ENCODE data around the gene IRAK1. TPM values are rescaled to one million over a fixed set of nuclear protein-coding genes. Genes with fewer than 3 reads are reported as not detected.

Gene IRAK1
- total RNA-seq, 2 donors from 2014 or later: 61.1 to 73.9 TPM

DNA sequence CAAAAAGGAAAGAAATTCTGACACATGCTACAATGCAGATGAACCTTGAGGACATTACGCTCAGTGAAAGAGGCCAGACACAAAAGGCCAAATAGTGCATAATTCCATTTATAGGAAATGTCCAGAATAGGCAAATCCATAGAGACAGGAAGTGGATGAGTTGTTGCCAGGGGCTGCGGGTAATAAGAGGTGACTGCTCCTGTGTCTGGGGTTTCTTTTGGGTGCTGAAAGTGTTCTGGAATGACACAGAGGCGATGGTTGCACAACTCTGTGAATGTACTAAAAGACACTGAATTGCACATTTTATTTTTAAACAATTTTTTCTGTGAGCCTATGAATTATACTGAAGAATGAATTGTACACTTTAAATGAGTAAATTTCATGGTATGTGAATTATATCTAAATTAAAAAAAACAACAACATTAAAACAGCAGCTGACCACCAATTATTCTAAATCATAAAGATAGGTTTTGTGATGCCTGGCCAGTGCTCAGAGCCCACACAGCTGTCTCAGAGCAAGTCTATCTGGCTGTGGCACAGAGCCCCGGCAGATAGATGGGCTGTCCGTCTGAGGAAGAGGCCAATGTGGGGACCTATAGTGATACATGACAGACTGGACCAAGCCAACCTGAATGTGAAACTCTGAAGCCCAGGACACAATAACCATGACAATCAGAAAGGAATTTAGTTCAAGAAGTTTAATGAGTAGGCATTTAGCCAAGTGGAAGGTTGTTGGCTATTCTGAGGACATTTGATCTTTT is 23.5 kb upstream of the IRAK1 start:
- H3K9ac ChIP-seq (ENCODE audit: extremely low read depth, low read length, poor library complexity, severe bottlenecking): no peak overlapping the region
- Mint-ChIP-seq H3K36me3 (ENCODE audit: low read depth) (peaks cover 19% of the 10 kb centered on the region), H3K4me3 (no peak overlapping the region), H3K27me3 (ENCODE audit: insufficient read depth) (no peaks in the 10 kb centered on the region), H3K27ac (no peak overlapping the region), H3K9me3 (peaks cover 67% of the 10 kb centered on the region), H3K4me1 (peaks cover 17% of the 10 kb centered on the region)
- no peak for DNase-seq
- H3K27me3 ChIP-seq (ENCODE audit: control insufficient read depth, insufficient read depth, low read length, poor library complexity, severe bottlenecking): no peaks in the 10 kb centered on the region
- no peak overlapping the region for H3K4me3 ChIP-seq (ENCODE audit: low read length)
- no peaks in the 10 kb centered on the region for H3K4me1 ChIP-seq (ENCODE audit: control insufficient read depth, insufficient read depth, low read length)
- H3K9me3 ChIP-seq (ENCODE audit: control insufficient read depth, low read length): no peaks in the 10 kb centered on the region
- H3K27ac ChIP-seq (ENCODE audit: low read depth, low read length): no peak overlapping the region
- 96 to 100% methylated on average over 2 to 4 of the region's 5 CpGs for WGBS, 2 experiments (ENCODE audit: insufficient coverage in 1 of 2, insufficient read length in 1 of 2)
- TF ChIP-seq, protein P1, sequence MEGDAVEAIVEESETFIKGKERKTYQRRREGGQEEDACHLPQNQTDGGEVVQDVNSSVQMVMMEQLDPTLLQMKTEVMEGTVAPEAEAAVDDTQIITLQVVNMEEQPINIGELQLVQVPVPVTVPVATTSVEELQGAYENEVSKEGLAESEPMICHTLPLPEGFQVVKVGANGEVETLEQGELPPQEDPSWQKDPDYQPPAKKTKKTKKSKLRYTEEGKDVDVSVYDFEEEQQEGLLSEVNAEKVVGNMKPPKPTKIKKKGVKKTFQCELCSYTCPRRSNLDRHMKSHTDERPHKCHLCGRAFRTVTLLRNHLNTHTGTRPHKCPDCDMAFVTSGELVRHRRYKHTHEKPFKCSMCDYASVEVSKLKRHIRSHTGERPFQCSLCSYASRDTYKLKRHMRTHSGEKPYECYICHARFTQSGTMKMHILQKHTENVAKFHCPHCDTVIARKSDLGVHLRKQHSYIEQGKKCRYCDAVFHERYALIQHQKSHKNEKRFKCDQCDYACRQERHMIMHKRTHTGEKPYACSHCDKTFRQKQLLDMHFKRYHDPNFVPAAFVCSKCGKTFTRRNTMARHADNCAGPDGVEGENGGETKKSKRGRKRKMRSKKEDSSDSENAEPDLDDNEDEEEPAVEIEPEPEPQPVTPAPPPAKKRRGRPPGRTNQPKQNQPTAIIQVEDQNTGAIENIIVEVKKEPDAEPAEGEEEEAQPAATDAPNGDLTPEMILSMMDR (conservative IDR thresholded peaks at IDR 0.05): no peak
- H3K36me3 ChIP-seq (ENCODE audit: control insufficient read depth, insufficient read depth, low read length): peaks cover 4% of the 10 kb centered on the region

DNA sequence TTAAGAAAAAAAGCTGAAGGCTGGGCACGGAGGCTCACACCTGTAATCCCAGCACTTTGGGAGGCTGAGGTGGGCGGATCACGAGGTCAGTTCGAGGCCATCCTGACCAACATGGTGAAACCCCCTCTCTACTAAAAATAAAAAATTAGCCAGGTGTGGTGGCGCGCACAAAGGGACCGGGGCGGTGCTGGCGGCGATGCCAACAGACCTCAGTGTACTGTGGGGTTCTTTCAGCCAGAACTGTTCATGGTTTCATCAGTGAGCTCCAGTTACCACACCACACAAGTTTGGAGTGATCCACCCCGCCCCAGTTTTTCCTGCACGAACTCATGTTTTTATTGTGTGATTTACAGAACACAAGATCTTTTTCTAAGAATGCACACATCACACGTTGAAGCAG is 21.2 kb upstream of the IRAK1 start:
- Histone ChIP-seq H3K4me1 (ENCODE audit: control insufficient read depth, insufficient read depth, low read length) (no peaks in the 10 kb centered on the region), H3K36me3 (ENCODE audit: control insufficient read depth, insufficient read depth, low read length) (no peaks in the 10 kb centered on the region), H3K9ac (ENCODE audit: extremely low read depth, low read length, poor library complexity, severe bottlenecking) (no peak overlapping the region), H3K9me3 (ENCODE audit: control insufficient read depth, low read length) (no peaks in the 10 kb centered on the region), H3K4me3 (ENCODE audit: low read length) (no peak overlapping the region), H3K27me3 (ENCODE audit: control insufficient read depth, insufficient read depth, low read length, poor library complexity, severe bottlenecking) (no peaks in the 10 kb centered on the region), H3K27ac (ENCODE audit: low read depth, low read length) (no peak overlapping the region)
- TF ChIP-seq, protein P1 (conservative IDR thresholded peaks at IDR 0.05): no peak
- Mint-ChIP-seq H3K27ac (no peak overlapping the region), H3K27me3 (ENCODE audit: insufficient read depth) (no peaks in the 10 kb centered on the region), H3K36me3 (ENCODE audit: low read depth) (peaks cover 19% of the 10 kb centered on the region), H3K9me3 (peaks cover 67% of the 10 kb centered on the region), H3K4me3 (no peak overlapping the region), H3K4me1 (peaks cover under 1% of the 10 kb centered on the region)
- no peak for DNase-seq
- whole genome bisulfite sequencing, 2 experiments (ENCODE audit: insufficient coverage in 1 of 2, insufficient read length in 1 of 2): 98 to 100% methylated on average over 1 to 8 of the region's 13 CpGs

- H3K36me3 Mint-ChIP-seq (ENCODE audit: low read depth): peaks cover 19% of the 10 kb centered on the region
- Histone ChIP-seq H3K4me1 (ENCODE audit: control insufficient read depth, insufficient read depth, low read length) (no peaks in the 10 kb centered on the region), H3K27me3 (ENCODE audit: control insufficient read depth, insufficient read depth, low read length, poor library complexity, severe bottlenecking) (no peaks in the 10 kb centered on the region), H3K27ac (ENCODE audit: low read depth, low read length) (no peak overlapping the region), H3K4me3 (ENCODE audit: low read length) (no peak overlapping the region), H3K9ac (ENCODE audit: extremely low read depth, low read length, poor library complexity, severe bottlenecking) (no peak overlapping the region), H3K36me3 (ENCODE audit: control insufficient read depth, insufficient read depth, low read length) (no peaks in the 10 kb centered on the region), H3K9me3 (ENCODE audit: control insufficient read depth, low read length) (no peaks in the 10 kb centered on the region)
- peaks cover 67% of the 10 kb centered on the region for H3K9me3 Mint-ChIP-seq
- TF ChIP-seq, protein P1 (conservative IDR thresholded peaks at IDR 0.05): no peak
- no peak overlapping the region for H3K4me3 Mint-ChIP-seq
- DNase-seq: no peak
- WGBS, 2 experiments (ENCODE audit: insufficient coverage in 1 of 2, insufficient read length in 1 of 2): 92 to 100% methylated on average over 2 to 7 of the region's 7 CpGs
- no peaks in the 10 kb centered on the region for H3K4me1 Mint-ChIP-seq
- H3K27ac Mint-ChIP-seq: no peak overlapping the region
- H3K27me3 Mint-ChIP-seq (ENCODE audit: insufficient read depth): no peaks in the 10 kb centered on the region
Observed at GRCh38 chrX:154040307-154040756, 20.6 kb upstream of the IRAK1 start.
